AG04450 (cell line): ENCODE measurements around the gene MCAT. TPM values are rescaled to one million over a fixed set of nuclear protein-coding genes. Genes with fewer than 3 reads are reported as not detected.
A peak's percentile ranks its signal among the peaks of the same experiment; 100 is the strongest.

Experiments used
- CTCF ChIA-PET: fragments of 300-600, 350-600 bp; formaldehyde crosslinking; extraction: SDS; loops from one replicate; lab custom pipeline; 2022; ENCODE audit warnings: antibody characterized with exemption, inconsistent platforms; lab: Charles Lee
- POLR2A ChIA-PET: fragments of 350-600 bp; formaldehyde crosslinking; extraction: SDS; loops from one replicate; lab custom pipeline; 2021; ENCODE audit warnings: antibody characterized with exemption, inconsistent platforms; lab: Yijun Ruan, JAX
- DNase-seq: peaks from one replicate; pipeline ENCODE4 v3.0.0-alpha.2; 2011; ENCODE audit warnings: low read depth, low spot score
- H3K27ac ChIP-seq: one replicate; pipeline ENCODE4 v1.5.1; 2012; ENCODE audit warnings: low read depth, low read length, control low read depth
- H3K27me3 ChIP-seq: one replicate; pipeline ENCODE4 v1.6.0; 2012; ENCODE audit warnings: low read length; ENCODE audit not compliant: control insufficient read depth, insufficient read depth
- H3K4me3 ChIP-seq: 2 replicates; pipeline ENCODE4 v1.5.1; 2011; ENCODE audit warnings: mild to moderate bottlenecking, low read depth, low read length, control low read depth
- H3K9me3 ChIP-seq: 2 replicates; pipeline ENCODE4 v1.5.1; 2012; ENCODE audit warnings: low read length; ENCODE audit not compliant: control insufficient read depth, insufficient read depth
- polyA plus RNA-seq: library from polyadenylated mRNA; depleted of rRNA; stranded (reverse); fragments of >200 nt; gene quantifications from 2 replicates; pipeline ENCODE4 v1.2.3, GENCODE V29; 2011
- TF ChIP-seq, protein P1 (sequence below): IDR thresholded peaks from 2 replicates; pipeline ENCODE4 v1.5.1; 2011; ENCODE audit warnings: low read depth, low read length, control low read depth, inconsistent platforms

MCAT gene
- polyA plus RNA-seq, 1 experiment = 10.5 TPM

DNA sequence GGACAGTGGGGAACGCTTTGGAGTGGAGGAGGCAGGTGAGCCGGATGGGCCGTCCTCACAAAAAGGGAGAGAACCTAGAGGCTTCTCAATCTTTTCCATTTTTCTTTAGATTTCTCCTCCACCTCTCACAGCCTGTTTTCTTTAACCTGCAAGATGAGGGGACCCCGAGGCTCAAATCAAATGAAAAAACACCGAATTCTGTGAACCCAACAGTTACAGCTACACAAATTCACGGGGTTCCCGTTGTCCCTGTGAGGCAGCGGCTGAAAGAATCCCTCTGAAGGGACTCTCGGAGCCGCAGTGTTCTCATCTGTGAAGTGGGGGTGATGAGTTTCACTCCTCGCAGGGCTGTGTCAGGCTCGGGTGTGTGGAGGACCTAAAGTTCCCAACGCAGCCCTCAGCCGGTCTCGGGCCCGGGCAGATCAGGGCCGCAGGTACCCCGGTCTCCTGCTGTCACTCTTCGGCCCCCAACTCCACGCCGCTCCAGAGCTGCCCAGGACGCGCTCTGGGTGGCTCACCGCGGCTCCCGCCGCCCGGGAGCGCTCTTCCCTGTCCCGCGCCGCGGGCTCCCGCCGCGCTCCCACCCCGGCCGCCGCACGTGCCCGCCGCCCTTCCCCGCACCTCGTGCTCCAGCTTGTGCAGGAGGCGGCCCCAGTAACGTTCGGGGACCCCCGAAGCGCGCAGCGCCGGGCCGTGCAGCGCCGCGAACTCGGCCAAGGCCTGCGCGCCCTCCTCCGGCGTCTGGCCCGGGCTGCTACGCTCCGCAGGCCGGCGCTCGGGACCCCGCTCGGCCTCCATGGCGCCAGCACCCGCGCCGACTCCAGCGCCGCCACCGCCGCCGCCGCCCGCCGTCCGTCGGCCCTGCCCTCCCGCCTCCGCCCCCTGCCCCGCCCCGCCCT lies 43.3 kb upstream of the MCAT start, which contains the start of gene TTLL12:
Gene TTLL12, minus strand, starts transcription at position 863 of the 899 bp plus-strand sequence. Its CDS starts 65 bp downstream, at position 798.
- peaks cover 8% of the 10 kb centered on the region for H3K27me3 ChIP-seq
- H3K4me3 ChIP-seq = peak within 1 kb of the TSS; percentile 74
- CTCF ChIA-PET = interaction anchor here (0.6 to 1.4 kb wide), 5 partner anchors 10 to 1601 kb away, joined by 3 to 15 read pairs (median 6); no protein-coding TSS in a partner anchor
- TF ChIP-seq, protein P1, sequence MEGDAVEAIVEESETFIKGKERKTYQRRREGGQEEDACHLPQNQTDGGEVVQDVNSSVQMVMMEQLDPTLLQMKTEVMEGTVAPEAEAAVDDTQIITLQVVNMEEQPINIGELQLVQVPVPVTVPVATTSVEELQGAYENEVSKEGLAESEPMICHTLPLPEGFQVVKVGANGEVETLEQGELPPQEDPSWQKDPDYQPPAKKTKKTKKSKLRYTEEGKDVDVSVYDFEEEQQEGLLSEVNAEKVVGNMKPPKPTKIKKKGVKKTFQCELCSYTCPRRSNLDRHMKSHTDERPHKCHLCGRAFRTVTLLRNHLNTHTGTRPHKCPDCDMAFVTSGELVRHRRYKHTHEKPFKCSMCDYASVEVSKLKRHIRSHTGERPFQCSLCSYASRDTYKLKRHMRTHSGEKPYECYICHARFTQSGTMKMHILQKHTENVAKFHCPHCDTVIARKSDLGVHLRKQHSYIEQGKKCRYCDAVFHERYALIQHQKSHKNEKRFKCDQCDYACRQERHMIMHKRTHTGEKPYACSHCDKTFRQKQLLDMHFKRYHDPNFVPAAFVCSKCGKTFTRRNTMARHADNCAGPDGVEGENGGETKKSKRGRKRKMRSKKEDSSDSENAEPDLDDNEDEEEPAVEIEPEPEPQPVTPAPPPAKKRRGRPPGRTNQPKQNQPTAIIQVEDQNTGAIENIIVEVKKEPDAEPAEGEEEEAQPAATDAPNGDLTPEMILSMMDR = no peak
- no peak for DNase-seq
- H3K9me3 ChIP-seq = no peaks in the 10 kb centered on the region; the same call in none of the 2 replicates
- peak within 1 kb of the TSS; percentile 93 for H3K27ac ChIP-seq
- POLR2A ChIA-PET = interaction anchor here (0.7 kb wide), 1 partner anchor 10 kb away, joined by 4 read pairs; no protein-coding TSS in a partner anchor

DNA sequence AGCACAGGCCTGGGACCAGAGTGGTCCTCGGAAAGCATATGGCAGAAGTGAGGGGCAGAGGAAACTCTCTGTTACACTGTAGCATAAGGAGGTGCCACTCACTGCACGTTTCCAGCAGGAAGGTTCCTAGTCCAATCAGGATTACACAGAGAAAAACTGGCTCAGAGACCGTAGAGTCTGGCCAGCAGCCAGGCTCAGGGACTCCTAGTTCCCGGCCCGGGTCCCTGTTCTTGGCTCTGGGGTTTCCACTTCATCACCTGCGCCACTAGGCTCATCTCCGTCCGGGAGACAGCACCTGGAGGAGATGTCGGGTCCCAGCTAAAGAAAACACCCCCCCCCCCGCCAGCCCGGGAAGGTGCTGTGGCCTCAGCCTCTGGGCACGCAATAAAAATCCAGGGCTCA lies 42.7 kb upstream of the MCAT start:
- H3K27me3 ChIP-seq = peaks cover 3% of the 10 kb centered on the region
- H3K9me3 ChIP-seq = no peaks in the 10 kb centered on the region; the same call in 1 of the 2 replicates
- H3K4me3 ChIP-seq = peak overlapping the region; percentile 74
- no peak overlapping the region for H3K27ac ChIP-seq
- CTCF ChIA-PET = interaction anchor here (0.6 kb wide), 2 partner anchors 10 to 1602 kb away, joined by 3 to 9 read pairs; no protein-coding TSS in a partner anchor
- TF ChIP-seq, protein P1 = no peak
- POLR2A ChIA-PET = no interaction called here
- no peak for DNase-seq

DNA sequence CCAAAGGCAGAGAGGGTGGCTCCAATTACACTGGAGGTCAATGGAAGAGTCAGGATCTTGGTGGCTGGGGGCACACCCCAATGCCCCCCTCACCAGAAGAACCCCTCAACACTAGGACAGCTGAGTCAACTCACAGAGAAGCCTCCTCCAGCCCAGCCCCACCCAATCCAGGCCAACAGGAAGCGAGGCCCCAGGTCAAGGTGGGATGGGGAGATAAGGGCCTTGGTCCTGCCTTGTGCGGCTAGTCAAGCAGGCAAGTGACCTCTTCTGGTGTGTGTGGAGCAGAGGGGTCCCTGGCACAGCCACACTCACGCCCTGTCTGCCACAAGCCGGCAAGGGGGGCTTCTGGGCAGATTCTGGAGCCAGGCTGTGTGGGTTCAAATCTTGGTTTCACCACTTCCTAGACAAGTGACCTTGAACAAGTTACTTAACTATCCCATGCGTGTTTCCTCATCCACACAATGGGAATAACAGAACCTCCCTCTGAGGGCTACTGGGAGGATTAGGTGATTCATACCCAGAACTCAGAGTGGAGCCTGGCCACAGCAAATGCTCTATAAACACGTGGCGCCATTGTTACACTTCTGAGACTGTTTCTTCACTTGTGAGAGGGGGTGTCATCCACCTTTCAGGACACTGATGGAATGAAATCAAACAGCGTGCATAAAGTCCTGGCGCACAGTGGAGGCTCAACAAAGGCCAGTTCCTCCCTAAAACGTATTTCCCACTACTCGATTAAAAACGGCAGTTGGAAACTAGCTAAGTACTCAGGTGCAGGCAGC lies 40.5 kb upstream of the MCAT start:
- no peak overlapping the region for H3K4me3 ChIP-seq
- H3K9me3 ChIP-seq = no peaks in the 10 kb centered on the region; the same call in 1 of the 2 replicates
- no peak for DNase-seq
- no peaks in the 10 kb centered on the region for H3K27me3 ChIP-seq
- TF ChIP-seq, protein P1 = no peak
- ChIA-PET CTCF (interaction anchor here (0.6 kb wide), 1 partner anchor 34 kb away, joined by 3 read pairs; no protein-coding TSS in a partner anchor), POLR2A (no interaction called here)
- no peak overlapping the region for H3K27ac ChIP-seq

DNA sequence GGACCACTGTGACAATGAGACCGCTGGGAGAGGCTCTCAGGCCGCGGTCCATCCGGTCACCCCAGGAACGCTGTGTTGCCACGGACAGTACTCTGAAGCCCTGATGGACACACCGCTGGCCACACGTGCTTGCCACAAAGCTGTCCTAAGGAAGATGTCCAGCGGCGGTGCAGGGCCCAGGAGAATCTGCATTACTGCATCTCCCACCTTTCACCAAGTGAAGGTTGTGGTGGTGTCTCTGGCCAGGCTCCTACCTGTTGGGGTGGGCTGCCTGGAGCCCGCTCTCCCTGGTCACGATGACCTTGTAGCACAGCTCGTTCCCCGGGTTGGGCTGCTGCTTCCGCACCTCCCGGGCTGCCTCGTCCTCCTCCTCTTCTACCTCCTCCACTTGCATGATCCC lies 39.5 kb upstream of the MCAT start:
- Histone ChIP-seq H3K27me3 (no peaks in the 10 kb centered on the region), H3K4me3 (no peak overlapping the region)
- CTCF ChIA-PET = no interaction called here

More for the DNA sequence above, 39.5 kb upstream of the MCAT start:
- no peak for DNase-seq
- TF ChIP-seq, protein P1 = no peak
- H3K9me3 ChIP-seq = no peaks in the 10 kb centered on the region; the same call in 1 of the 2 replicates
- POLR2A ChIA-PET = no interaction called here
- H3K27ac ChIP-seq = no peak overlapping the region
